Neuron (in vitro differentiated cells): Measurements from ENCODE around the gene CAPN5.

Source experiments
- H2AFZ ChIP-seq: one replicate; pipeline ENCODE4 v1.6.1; 2013; ENCODE audit warnings: low read depth, mild to moderate bottlenecking, inconsistent platforms, low read length, moderate library complexity
- H3K27me3 ChIP-seq: one replicate; pipeline ENCODE4 v1.6.1; 2013; ENCODE audit warnings: low read length; ENCODE audit not compliant: insufficient read depth
- H3K36me3 ChIP-seq: one replicate; pipeline ENCODE4 v1.6.1; 2013; ENCODE audit warnings: low read length; ENCODE audit not compliant: insufficient read depth
- H3K4me1 ChIP-seq: one replicate; pipeline ENCODE4 v1.6.1; 2013; ENCODE audit warnings: low read length; ENCODE audit not compliant: insufficient read depth
- H3K4me3 ChIP-seq: 2 replicates; pipeline ENCODE4 v1.5.1; 2013; ENCODE audit warnings: mild to moderate bottlenecking, low read length, moderate library complexity
- H3K9me3 ChIP-seq: one replicate; pipeline ENCODE4 v1.6.1; 2013; ENCODE audit warnings: low read length

Gene CAPN5

GRCh38 chr11:77118086-77118485, 51.3 kb downstream of the CAPN5 start:
- Histone ChIP-seq H3K4me1 (peaks cover 3% of the 10 kb centered on the region), H3K4me3 (no peak overlapping the region), H3K27me3 (no peaks in the 10 kb centered on the region), H2AFZ (no peak overlapping the region), H3K9me3 (no peaks in the 10 kb centered on the region), H3K36me3 (peaks cover 85% of the 10 kb centered on the region)

GRCh38 chr11:77118971-77119370, 52.2 kb downstream of the CAPN5 start:
- no peak overlapping the region for H2AFZ ChIP-seq
- no peaks in the 10 kb centered on the region for H3K9me3 ChIP-seq
- peaks cover 84% of the 10 kb centered on the region for H3K36me3 ChIP-seq
- peaks cover 3% of the 10 kb centered on the region for H3K4me1 ChIP-seq
- H3K27me3 ChIP-seq = no peaks in the 10 kb centered on the region
- H3K4me3 ChIP-seq = no peak overlapping the region

GRCh38 chr11:77119531-77119936, 52.8 kb downstream of the CAPN5 start:
- Histone ChIP-seq H3K27me3 (no peaks in the 10 kb centered on the region), H3K4me1 (peaks cover 3% of the 10 kb centered on the region), H3K9me3 (no peaks in the 10 kb centered on the region), H2AFZ (no peak overlapping the region), H3K4me3 (no peak overlapping the region), H3K36me3 (peaks cover 84% of the 10 kb centered on the region)

GRCh38 chr11:77120571-77120970, 53.8 kb downstream of the CAPN5 start:
- H3K4me1 ChIP-seq = peaks cover 3% of the 10 kb centered on the region
- H3K36me3 ChIP-seq = peaks cover 84% of the 10 kb centered on the region
- no peaks in the 10 kb centered on the region for H3K27me3 ChIP-seq
- no peaks in the 10 kb centered on the region for H3K9me3 ChIP-seq
- no peak overlapping the region for H3K4me3 ChIP-seq
- H2AFZ ChIP-seq = no peak overlapping the region

GRCh38 chr11:77121096-77121640, 54.4 kb downstream of the CAPN5 start:
- Histone ChIP-seq H3K4me1 (peaks cover 3% of the 10 kb centered on the region), H3K27me3 (no peaks in the 10 kb centered on the region), H3K36me3 (peaks cover 78% of the 10 kb centered on the region), H2AFZ (no peak overlapping the region), H3K4me3 (no peak overlapping the region), H3K9me3 (no peaks in the 10 kb centered on the region)

- Histone ChIP-seq H2AFZ (no peak overlapping the region), H3K36me3 (peaks cover 77% of the 10 kb centered on the region)
Measured at GRCh38 chr11:77121876-77122575, 55.3 kb downstream of the CAPN5 start.

GRCh38 chr11:77122576-77123212, 55.9 kb downstream of the CAPN5 start:
- Histone ChIP-seq H3K27me3 (no peaks in the 10 kb centered on the region), H3K36me3 (peaks cover 73% of the 10 kb centered on the region), H3K9me3 (no peaks in the 10 kb centered on the region), H3K4me1 (peaks cover 4% of the 10 kb centered on the region), H3K4me3 (no peak overlapping the region), H2AFZ (no peak overlapping the region)

More at GRCh38 chr11:77121876-77122575, 55.3 kb downstream of the CAPN5 start:
- no peaks in the 10 kb centered on the region for H3K27me3 ChIP-seq
- H3K9me3 ChIP-seq = no peaks in the 10 kb centered on the region
- H3K4me3 ChIP-seq = no peak overlapping the region
- peaks cover 2% of the 10 kb centered on the region for H3K4me1 ChIP-seq

- no peak overlapping the region for H3K4me3 ChIP-seq
- H3K27me3 ChIP-seq = no peaks in the 10 kb centered on the region
- H3K4me1 ChIP-seq = peaks cover 11% of the 10 kb centered on the region
- H3K9me3 ChIP-seq = no peaks in the 10 kb centered on the region
- no peak overlapping the region for H2AFZ ChIP-seq
- H3K36me3 ChIP-seq = peaks cover 64% of the 10 kb centered on the region
Measured at GRCh38 chr11:77123591-77123990, 56.8 kb downstream of the CAPN5 start.

GRCh38 chr11:77124041-77124440, 57.3 kb downstream of the CAPN5 start:
- Histone ChIP-seq H3K4me3 (no peak overlapping the region), H3K9me3 (no peaks in the 10 kb centered on the region), H3K4me1 (peaks cover 11% of the 10 kb centered on the region), H2AFZ (no peak overlapping the region), H3K27me3 (no peaks in the 10 kb centered on the region), H3K36me3 (peaks cover 60% of the 10 kb centered on the region)

- peaks cover 55% of the 10 kb centered on the region for H3K36me3 ChIP-seq
- H3K27me3 ChIP-seq = no peaks in the 10 kb centered on the region
- H2AFZ ChIP-seq = no peak overlapping the region
- H3K9me3 ChIP-seq = no peaks in the 10 kb centered on the region
- H3K4me3 ChIP-seq = no peak overlapping the region
- peaks cover 13% of the 10 kb centered on the region for H3K4me1 ChIP-seq
Measured at GRCh38 chr11:77124488-77124887, 57.7 kb downstream of the CAPN5 start.

- Histone ChIP-seq H3K4me3 (no peak overlapping the region), H2AFZ (no peak overlapping the region), H3K27me3 (no peaks in the 10 kb centered on the region), H3K36me3 (peaks cover 48% of the 10 kb centered on the region), H3K4me1 (peaks cover 13% of the 10 kb centered on the region), H3K9me3 (no peaks in the 10 kb centered on the region)
Measured at GRCh38 chr11:77125191-77125590, 58.4 kb downstream of the CAPN5 start.

GRCh38 chr11:77125695-77126094, 58.9 kb downstream of the CAPN5 start:
- no peak overlapping the region for H2AFZ ChIP-seq
- peaks cover 13% of the 10 kb centered on the region for H3K4me1 ChIP-seq
- no peaks in the 10 kb centered on the region for H3K9me3 ChIP-seq

GRCh38 chr11:77126156-77126775, 59.5 kb downstream of the CAPN5 start:
- Histone ChIP-seq H3K4me1 (peaks cover 13% of the 10 kb centered on the region), H3K36me3 (peaks cover 37% of the 10 kb centered on the region), H2AFZ (no peak overlapping the region), H3K27me3 (no peaks in the 10 kb centered on the region), H3K9me3 (no peaks in the 10 kb centered on the region), H3K4me3 (no peak overlapping the region)

More at GRCh38 chr11:77125695-77126094, 58.9 kb downstream of the CAPN5 start:
- no peaks in the 10 kb centered on the region for H3K27me3 ChIP-seq
- H3K36me3 ChIP-seq = peaks cover 43% of the 10 kb centered on the region
- no peak overlapping the region for H3K4me3 ChIP-seq
